ENCODE measurements around the gene SLC49A4. TPM values are rescaled to one million over a fixed set of nuclear protein-coding genes. Genes with fewer than 3 reads are reported as not detected.

The SLC49A4 gene
- total and polyA plus RNA-seq, 2 experiments from 2014 or later = 39.1 to 59.2 TPM

DNA sequence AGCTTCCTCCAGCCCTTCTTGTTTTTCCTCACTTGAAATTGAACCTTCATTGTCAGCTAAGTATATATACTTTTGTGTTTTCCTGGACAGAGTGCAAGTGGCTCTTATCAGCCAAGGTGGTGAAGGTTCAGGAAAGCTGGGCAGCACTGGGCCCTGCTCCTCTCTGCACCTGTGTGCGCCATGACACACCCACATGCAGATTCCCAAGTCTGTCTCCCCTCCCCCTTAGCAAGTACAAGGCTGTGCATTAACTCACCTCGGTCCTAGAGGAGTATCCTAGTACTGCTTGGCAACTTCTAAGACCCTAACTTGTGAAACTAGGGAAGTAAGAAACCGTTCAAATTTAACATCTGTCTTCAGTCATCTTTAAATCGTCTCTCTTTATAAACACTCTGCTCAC, 85.8 kb downstream of the SLC49A4 start:
- Histone ChIP-seq H2AFZ (no peak overlapping the region), H3K4me2 (peak overlapping the region; percentile 25), H4K20me1 (ENCODE audit: insufficient read depth, poor library complexity, severe bottlenecking) (no peaks in the 10 kb centered on the region), H3K27me3 (no peaks in the 10 kb centered on the region), H3K4me3 (no peak overlapping the region), H3K4me1 (ENCODE audit: insufficient read depth) (peaks cover 12% of the 10 kb centered on the region), H3K9me2 (replicated peaks; ENCODE audit: insufficient read depth) (no peaks in the 10 kb centered on the region), H3K9me3 (ENCODE audit: low read depth) (no peaks in the 10 kb centered on the region), H3K27ac (peak overlapping the region; percentile 47), H3K36me3 (replicated peaks; ENCODE audit: insufficient read depth, low read depth) (no peaks in the 10 kb centered on the region), H3K79me2 (no peaks in the 10 kb centered on the region)
- peak; percentile 77 for DNase-seq (ENCODE audit: low spot score)
- TF ChIP-seq EZH2 (IDR thresholded peaks at IDR 0.05; ENCODE audit: borderline replicate concordance) (no peak), EZH2phosphoT487 (IDR thresholded peaks at IDR 0.05; ENCODE audit: low read depth, severe bottlenecking, unreplicated experiment) (no peak)
- TF ChIP-seq, protein P1, sequence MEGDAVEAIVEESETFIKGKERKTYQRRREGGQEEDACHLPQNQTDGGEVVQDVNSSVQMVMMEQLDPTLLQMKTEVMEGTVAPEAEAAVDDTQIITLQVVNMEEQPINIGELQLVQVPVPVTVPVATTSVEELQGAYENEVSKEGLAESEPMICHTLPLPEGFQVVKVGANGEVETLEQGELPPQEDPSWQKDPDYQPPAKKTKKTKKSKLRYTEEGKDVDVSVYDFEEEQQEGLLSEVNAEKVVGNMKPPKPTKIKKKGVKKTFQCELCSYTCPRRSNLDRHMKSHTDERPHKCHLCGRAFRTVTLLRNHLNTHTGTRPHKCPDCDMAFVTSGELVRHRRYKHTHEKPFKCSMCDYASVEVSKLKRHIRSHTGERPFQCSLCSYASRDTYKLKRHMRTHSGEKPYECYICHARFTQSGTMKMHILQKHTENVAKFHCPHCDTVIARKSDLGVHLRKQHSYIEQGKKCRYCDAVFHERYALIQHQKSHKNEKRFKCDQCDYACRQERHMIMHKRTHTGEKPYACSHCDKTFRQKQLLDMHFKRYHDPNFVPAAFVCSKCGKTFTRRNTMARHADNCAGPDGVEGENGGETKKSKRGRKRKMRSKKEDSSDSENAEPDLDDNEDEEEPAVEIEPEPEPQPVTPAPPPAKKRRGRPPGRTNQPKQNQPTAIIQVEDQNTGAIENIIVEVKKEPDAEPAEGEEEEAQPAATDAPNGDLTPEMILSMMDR (IDR thresholded peaks at IDR 0.05; ENCODE audit: poor library complexity) = no peak
- WGBS (ENCODE audit: low lambda C conversion rate, missing lambda C conversion rate) = 58% methylated on average over 4 of the region's 4 CpGs

DNA sequence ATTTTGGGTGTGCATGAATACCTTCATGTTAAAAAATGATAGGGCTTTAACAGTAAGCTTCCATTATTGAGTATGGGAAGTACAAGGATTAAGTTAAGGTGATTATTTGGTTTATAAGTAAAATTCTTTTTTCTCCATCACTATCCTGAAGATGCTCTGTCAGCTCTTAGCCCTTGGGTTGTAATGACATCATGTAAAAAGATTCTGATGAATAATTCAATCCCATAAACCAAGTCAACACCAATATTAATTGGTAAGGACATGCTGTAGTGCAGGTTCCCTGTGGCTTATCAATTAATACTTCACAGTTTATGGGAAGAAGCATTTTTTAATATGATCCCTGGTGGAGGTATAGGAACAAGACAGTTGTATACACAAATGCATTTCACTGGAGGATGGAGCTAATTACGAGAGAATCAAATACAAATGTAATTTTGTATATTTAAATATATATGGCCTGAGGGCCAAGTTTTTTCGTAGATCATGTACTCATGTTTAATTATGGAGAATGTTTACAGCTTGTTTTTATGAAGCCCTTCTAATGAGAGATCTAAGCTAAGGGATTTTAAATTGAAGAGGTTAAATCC, 87.6 kb downstream of the SLC49A4 start:
- WGBS (ENCODE audit: low lambda C conversion rate, missing lambda C conversion rate) = 83% methylated on average over 2 of the region's 2 CpGs

DNA sequence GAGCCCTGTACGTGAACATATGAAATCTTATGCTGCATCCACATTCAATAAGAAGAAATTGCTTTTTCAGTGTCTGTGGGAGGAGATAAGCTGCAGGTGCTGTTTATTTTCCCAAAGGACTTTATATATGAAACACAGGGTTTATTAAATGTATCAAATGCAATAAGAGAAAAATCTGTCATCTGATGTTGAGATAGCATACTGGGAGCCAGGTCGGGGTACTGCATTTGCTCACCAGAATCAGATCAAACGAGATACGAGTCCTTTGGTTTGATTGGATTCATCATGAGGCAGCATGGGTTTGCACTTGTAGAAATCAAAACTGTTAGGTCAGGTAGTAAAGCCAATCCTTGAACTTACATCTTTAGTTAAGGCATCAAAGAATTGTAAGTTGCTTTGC, 91.4 kb downstream of the SLC49A4 start:
- Histone ChIP-seq H3K4me3 (no peak overlapping the region), H3K36me3 (replicated peaks; ENCODE audit: insufficient read depth, low read depth) (no peaks in the 10 kb centered on the region), H3K27me3 (no peaks in the 10 kb centered on the region), H3K9me3 (ENCODE audit: low read depth) (no peaks in the 10 kb centered on the region), H4K20me1 (ENCODE audit: insufficient read depth, poor library complexity, severe bottlenecking) (no peaks in the 10 kb centered on the region), H3K9me2 (replicated peaks; ENCODE audit: insufficient read depth) (no peaks in the 10 kb centered on the region), H3K27ac (no peak overlapping the region), H3K4me1 (ENCODE audit: insufficient read depth) (no peaks in the 10 kb centered on the region), H3K4me2 (no peak overlapping the region), H2AFZ (no peak overlapping the region), H3K79me2 (no peaks in the 10 kb centered on the region)
- TF ChIP-seq, protein P1 (IDR thresholded peaks at IDR 0.05; ENCODE audit: poor library complexity) = no peak
- no peak for TF ChIP-seq EZH2phosphoT487 (IDR thresholded peaks at IDR 0.05; ENCODE audit: low read depth, severe bottlenecking, unreplicated experiment)
- TF ChIP-seq EZH2 (IDR thresholded peaks at IDR 0.05; ENCODE audit: borderline replicate concordance) = no peak
- WGBS (ENCODE audit: low lambda C conversion rate, missing lambda C conversion rate) = 92% methylated on average over 4 of the region's 4 CpGs
- no peak for DNase-seq (ENCODE audit: low spot score)

More for the DNA sequence above, 87.6 kb downstream of the SLC49A4 start:
- Histone ChIP-seq H3K79me2 (no peaks in the 10 kb centered on the region), H3K9me3 (ENCODE audit: low read depth) (no peaks in the 10 kb centered on the region), H3K36me3 (replicated peaks; ENCODE audit: insufficient read depth, low read depth) (no peaks in the 10 kb centered on the region), H3K27me3 (no peaks in the 10 kb centered on the region), H4K20me1 (ENCODE audit: insufficient read depth, poor library complexity, severe bottlenecking) (no peaks in the 10 kb centered on the region), H3K4me1 (ENCODE audit: insufficient read depth) (peaks cover 12% of the 10 kb centered on the region), H3K4me2 (no peak overlapping the region), H3K4me3 (no peak overlapping the region), H3K9me2 (replicated peaks; ENCODE audit: insufficient read depth) (no peaks in the 10 kb centered on the region), H2AFZ (no peak overlapping the region), H3K27ac (no peak overlapping the region)
- no peak for TF ChIP-seq EZH2 (IDR thresholded peaks at IDR 0.05; ENCODE audit: borderline replicate concordance)
- no peak for TF ChIP-seq EZH2phosphoT487 (IDR thresholded peaks at IDR 0.05; ENCODE audit: low read depth, severe bottlenecking, unreplicated experiment)
- TF ChIP-seq, protein P1 (IDR thresholded peaks at IDR 0.05; ENCODE audit: poor library complexity) = no peak
- DNase-seq (ENCODE audit: low spot score) = no peak

All from hepatocyte (in vitro differentiated cells).